ENCODE data around the gene HUWE1.

GRCh38 chrX:53538781-53539180, 147.7 kb downstream of the HUWE1 start:
- no peak for TF ChIP-seq PATZ1 (CRISPR knock-in tag; IDR thresholded peaks at IDR 0.05; ENCODE audit: borderline replicate concordance)
- TF ChIP-seq ZC3H10 (CRISPR knock-in tag; IDR thresholded peaks at IDR 0.05): no peak
